Measurements from ENCODE around the gene CD2AP. TPM values are rescaled to one million over a fixed set of nuclear protein-coding genes. Genes with fewer than 3 reads are reported as not detected.

CD2AP gene
- polyA plus RNA-seq, 1 experiment: 2.2 TPM

DNA sequence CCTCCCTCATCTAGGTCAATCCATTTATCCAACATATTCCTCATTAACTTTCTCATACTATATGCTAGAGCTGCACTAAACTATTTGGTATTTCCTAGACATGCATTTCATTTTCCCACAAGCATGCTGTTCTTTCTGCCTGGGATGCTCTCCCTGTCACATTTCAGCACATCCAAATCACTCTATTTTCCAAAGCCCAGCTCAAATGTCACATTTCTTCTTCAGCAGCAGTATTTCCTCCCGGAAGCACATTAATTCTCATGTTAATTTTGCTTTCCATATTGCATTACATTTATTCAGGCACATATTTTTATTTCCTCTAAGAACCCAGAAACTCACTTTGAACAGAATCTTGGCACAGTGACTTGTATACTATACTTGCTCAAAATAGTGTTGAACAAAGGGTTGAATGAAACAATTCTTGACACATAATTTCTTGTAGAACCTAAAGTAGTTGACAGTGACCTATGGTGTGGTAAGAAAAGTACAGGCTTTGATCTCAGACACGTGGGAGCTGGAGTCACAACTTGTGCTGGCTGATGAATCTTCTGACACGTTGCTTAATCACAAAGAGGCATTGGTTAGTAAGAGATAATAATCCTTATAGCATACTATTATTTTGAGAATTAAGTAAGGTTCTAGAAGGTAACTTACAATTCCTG is 30.8 kb upstream of the CD2AP start:
- CTCF ChIA-PET: no interaction called here
- POLR2A ChIA-PET: no interaction called here
- Histone ChIP-seq H3K27me3 (ENCODE audit: control insufficient read depth, insufficient read depth, low read length) (no peaks in the 10 kb centered on the region), H3K36me3 (ENCODE audit: control insufficient read depth, insufficient read depth, low read length) (no peaks in the 10 kb centered on the region), H3K4me3 (ENCODE audit: low read depth, low read length) (no peak overlapping the region)
- DNase-seq (ENCODE audit: low read depth): no peak
- TF ChIP-seq, protein P1, sequence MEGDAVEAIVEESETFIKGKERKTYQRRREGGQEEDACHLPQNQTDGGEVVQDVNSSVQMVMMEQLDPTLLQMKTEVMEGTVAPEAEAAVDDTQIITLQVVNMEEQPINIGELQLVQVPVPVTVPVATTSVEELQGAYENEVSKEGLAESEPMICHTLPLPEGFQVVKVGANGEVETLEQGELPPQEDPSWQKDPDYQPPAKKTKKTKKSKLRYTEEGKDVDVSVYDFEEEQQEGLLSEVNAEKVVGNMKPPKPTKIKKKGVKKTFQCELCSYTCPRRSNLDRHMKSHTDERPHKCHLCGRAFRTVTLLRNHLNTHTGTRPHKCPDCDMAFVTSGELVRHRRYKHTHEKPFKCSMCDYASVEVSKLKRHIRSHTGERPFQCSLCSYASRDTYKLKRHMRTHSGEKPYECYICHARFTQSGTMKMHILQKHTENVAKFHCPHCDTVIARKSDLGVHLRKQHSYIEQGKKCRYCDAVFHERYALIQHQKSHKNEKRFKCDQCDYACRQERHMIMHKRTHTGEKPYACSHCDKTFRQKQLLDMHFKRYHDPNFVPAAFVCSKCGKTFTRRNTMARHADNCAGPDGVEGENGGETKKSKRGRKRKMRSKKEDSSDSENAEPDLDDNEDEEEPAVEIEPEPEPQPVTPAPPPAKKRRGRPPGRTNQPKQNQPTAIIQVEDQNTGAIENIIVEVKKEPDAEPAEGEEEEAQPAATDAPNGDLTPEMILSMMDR (IDR thresholded peaks at IDR 0.05; ENCODE audit: insufficient read depth, low read depth, low read length): no peak

DNA sequence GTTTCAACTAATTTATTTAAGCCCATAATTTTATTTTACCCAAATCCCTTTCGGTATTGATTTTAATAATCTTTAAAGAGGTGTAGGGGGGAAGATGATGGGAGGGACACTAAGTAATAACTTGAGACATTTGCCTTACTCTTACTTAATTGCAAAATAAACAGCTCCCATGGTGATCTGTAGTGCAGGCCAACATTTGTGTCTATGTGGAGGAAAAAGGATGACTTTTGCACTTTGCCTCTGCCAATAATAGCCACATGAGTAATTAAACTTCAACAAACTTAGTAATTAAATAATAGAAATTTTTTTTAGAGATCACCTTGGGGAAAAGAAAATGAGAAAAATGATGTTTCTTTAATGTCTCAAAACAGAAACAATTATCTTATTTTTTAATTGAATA is 29.9 kb upstream of the CD2AP start:
- no peak for DNase-seq (ENCODE audit: low read depth)
- POLR2A ChIA-PET: no interaction called here
- TF ChIP-seq, protein P1 (IDR thresholded peaks at IDR 0.05; ENCODE audit: insufficient read depth, low read depth, low read length): no peak
- Histone ChIP-seq H3K36me3 (ENCODE audit: control insufficient read depth, insufficient read depth, low read length) (no peaks in the 10 kb centered on the region), H3K27me3 (ENCODE audit: control insufficient read depth, insufficient read depth, low read length) (no peaks in the 10 kb centered on the region), H3K4me3 (ENCODE audit: low read depth, low read length) (no peak overlapping the region)
- CTCF ChIA-PET: no interaction called here

DNA sequence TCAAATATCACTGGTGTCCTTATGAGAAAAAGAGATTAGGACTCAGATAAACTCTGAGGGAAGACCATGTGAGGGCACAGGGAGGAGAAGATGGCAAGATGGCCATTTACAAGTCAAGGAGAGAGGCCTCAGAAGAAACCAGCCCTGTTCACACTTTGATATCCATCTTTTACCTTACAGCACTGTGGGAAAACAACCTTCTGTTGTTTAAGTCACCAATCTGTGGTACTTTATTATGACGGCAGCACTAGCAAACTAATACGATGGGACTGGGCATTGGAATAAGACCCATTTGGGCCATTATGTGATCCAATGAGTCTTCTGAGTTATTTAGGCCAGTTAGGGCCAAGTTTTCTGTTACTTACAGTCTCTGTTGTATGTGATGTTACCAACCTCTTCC is 26.4 kb upstream of the CD2AP start:
- POLR2A ChIA-PET: no interaction called here
- Histone ChIP-seq H3K27me3 (ENCODE audit: control insufficient read depth, insufficient read depth, low read length) (no peaks in the 10 kb centered on the region), H3K36me3 (ENCODE audit: control insufficient read depth, insufficient read depth, low read length) (no peaks in the 10 kb centered on the region), H3K4me3 (ENCODE audit: low read depth, low read length) (no peak overlapping the region)
- no peak for DNase-seq (ENCODE audit: low read depth)
- CTCF ChIA-PET: no interaction called here
- TF ChIP-seq, protein P1 (IDR thresholded peaks at IDR 0.05; ENCODE audit: insufficient read depth, low read depth, low read length): no peak

DNA sequence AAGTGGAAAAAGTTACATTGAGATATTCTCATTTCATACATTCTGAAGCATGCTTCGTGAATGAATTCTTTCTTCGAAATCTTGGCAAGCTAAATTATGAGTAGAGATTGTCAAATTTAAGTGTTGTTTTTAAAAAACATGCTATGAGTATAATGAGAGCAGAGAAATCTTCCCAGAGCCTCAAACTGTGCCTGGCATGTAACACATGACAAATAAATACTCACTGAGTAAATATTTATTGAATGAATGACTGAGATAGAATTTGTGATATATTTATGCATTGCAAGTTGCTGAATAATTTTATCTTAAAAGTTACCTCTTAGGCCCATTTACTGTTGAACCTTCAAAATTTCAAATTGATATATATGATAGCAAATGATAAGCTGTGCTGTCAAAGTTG is 24.7 kb upstream of the CD2AP start:
- TF ChIP-seq, protein P1 (IDR thresholded peaks at IDR 0.05; ENCODE audit: insufficient read depth, low read depth, low read length): no peak
- H3K36me3 ChIP-seq (ENCODE audit: control insufficient read depth, insufficient read depth, low read length): no peaks in the 10 kb centered on the region
- no peak overlapping the region for H3K4me3 ChIP-seq (ENCODE audit: low read depth, low read length)
- H3K27me3 ChIP-seq (ENCODE audit: control insufficient read depth, insufficient read depth, low read length): no peaks in the 10 kb centered on the region
- no peak for DNase-seq (ENCODE audit: low read depth)
- ChIA-PET POLR2A (no interaction called here), CTCF (no interaction called here)

DNA sequence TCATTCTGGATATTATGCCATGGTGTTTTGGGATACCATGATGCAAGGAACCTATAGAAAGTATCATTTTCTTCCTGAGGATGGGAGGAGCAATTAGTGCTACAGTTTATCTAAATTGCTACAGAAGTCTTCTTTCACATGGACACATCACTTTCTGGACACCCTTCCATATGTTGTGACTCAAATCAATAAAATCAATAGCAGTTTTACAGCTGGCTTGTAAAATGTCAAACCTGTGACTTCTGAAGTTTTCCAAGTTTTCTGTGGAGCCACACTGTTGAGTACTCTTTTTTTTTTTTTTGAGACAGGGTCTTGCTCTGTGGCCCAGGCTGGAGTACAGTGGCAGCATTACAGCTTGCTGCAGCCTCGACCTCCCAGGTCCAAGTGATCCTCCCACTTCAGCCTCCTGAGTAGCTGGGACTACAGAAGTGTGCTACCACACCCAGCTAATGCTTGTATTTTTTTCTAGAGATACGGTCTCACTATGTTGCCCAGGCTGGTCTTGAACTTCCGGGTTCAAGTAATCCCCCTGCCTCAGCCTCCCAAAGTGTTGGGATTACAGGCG is 24.1 kb upstream of the CD2AP start:
- ChIA-PET CTCF (interaction anchor here (0.6 kb wide), 1 partner anchor 9 kb away, joined by 3 read pairs; no protein-coding TSS in a partner anchor), POLR2A (no interaction called here)
- no peak for DNase-seq (ENCODE audit: low read depth)
- TF ChIP-seq, protein P1 (IDR thresholded peaks at IDR 0.05; ENCODE audit: insufficient read depth, low read depth, low read length): no peak
- Histone ChIP-seq H3K27me3 (ENCODE audit: control insufficient read depth, insufficient read depth, low read length) (no peaks in the 10 kb centered on the region), H3K36me3 (ENCODE audit: control insufficient read depth, insufficient read depth, low read length) (no peaks in the 10 kb centered on the region), H3K4me3 (ENCODE audit: low read depth, low read length) (no peak overlapping the region)

Data from BJ (cell line).